LoVo (cell line): ENCODE measurements around the gene ANKRD33B.
A peak's percentile ranks its signal among the peaks of the same experiment; 100 is the strongest.

Experiments used
- DNase-seq: peaks from one replicate; pipeline ENCODE4 v3.0.0-alpha.2; 2016; ENCODE audit warnings: low spot score

The ANKRD33B gene

GRCh38 chr5:10678244-10678643 is 114.4 kb downstream of the ANKRD33B start:
- DNase-seq, result peak; percentile 18

GRCh38 chr5:10679336-10679988 is 115.6 kb downstream of the ANKRD33B start:
- no peak for DNase-seq

GRCh38 chr5:10680876-10681481 is 117.1 kb downstream of the ANKRD33B start:
- DNase-seq, result no peak

GRCh38 chr5:10681731-10682679 is 118.1 kb downstream of the ANKRD33B start:
- no peak for DNase-seq

GRCh38 chr5:10682801-10683525 is 119.1 kb downstream of the ANKRD33B start:
- no peak for DNase-seq

- DNase-seq, result no peak
Observed at GRCh38 chr5:10684303-10685086, 120.6 kb downstream of the ANKRD33B start.

- no peak for DNase-seq
Observed at GRCh38 chr5:10685115-10685521, 121.2 kb downstream of the ANKRD33B start.

- DNase-seq, result no peak
Observed at GRCh38 chr5:10686890-10687289, 123.0 kb downstream of the ANKRD33B start.

- no peak for DNase-seq
Observed at GRCh38 chr5:10688651-10689171, 124.8 kb downstream of the ANKRD33B start.

GRCh38 chr5:10689391-10690081 is 125.7 kb downstream of the ANKRD33B start:
- no peak for DNase-seq

- DNase-seq, result no peak
Observed at GRCh38 chr5:10690460-10691440, 126.9 kb downstream of the ANKRD33B start.

- no peak for DNase-seq
Observed at GRCh38 chr5:10691826-10692785, 128.2 kb downstream of the ANKRD33B start.

- DNase-seq, result peak; percentile 84
Observed at GRCh38 chr5:10695055-10695649, 131.3 kb downstream of the ANKRD33B start.

GRCh38 chr5:10695759-10696543 is 132.1 kb downstream of the ANKRD33B start:
- no peak for DNase-seq

GRCh38 chr5:10699281-10699874 is 135.5 kb downstream of the ANKRD33B start:
- DNase-seq, result no peak

GRCh38 chr5:10699987-10700386 is 136.1 kb downstream of the ANKRD33B start:
- no peak for DNase-seq
